Measurements from ENCODE around the gene OR2D3. TPM values are rescaled to one million over a fixed set of nuclear protein-coding genes. Genes with fewer than 3 reads are reported as not detected.
"Not testable (repeated sequence)": the region's sequence is repeated elsewhere in the genome, so short reads cannot be mapped to it uniquely, and the experiment has no call there.

The OR2D3 gene
- not detected in 2 replicates for total RNA-seq

GRCh38 chr11:6920702-6921101, at the start of gene OR2D3:
Gene OR2D3, plus strand, starts transcription at chr11:6921002. Its CDS starts 0 bp downstream, at chr11:6921002.
- DNase-seq (ENCODE audit: low read depth, low spot score) = no peak

- no peak for DNase-seq (ENCODE audit: low read depth, low spot score)
Measured at GRCh38 chr11:6871278-6871677, 49.5 kb upstream of the OR2D3 start.

GRCh38 chr11:6875761-6876160, 45.0 kb upstream of the OR2D3 start:
- no peak for DNase-seq (ENCODE audit: low read depth, low spot score)

- DNase-seq (ENCODE audit: low read depth, low spot score) = no peak
Measured at GRCh38 chr11:6876325-6876724, 44.5 kb upstream of the OR2D3 start, which contains the start of gene OR10A4. Gene OR10A4, plus strand, starts transcription at chr11:6876625. Its CDS starts 23 bp downstream, at chr11:6876648.

GRCh38 chr11:6876914-6877313, 43.9 kb upstream of the OR2D3 start:
- DNase-seq (ENCODE audit: low read depth, low spot score) = no peak

GRCh38 chr11:6882751-6883150, 38.1 kb upstream of the OR2D3 start:
- no peak for DNase-seq (ENCODE audit: low read depth, low spot score)

GRCh38 chr11:6887711-6888110, 33.1 kb upstream of the OR2D3 start:
- not testable (repeated sequence) for DNase-seq (ENCODE audit: low read depth, low spot score)

GRCh38 chr11:6888830-6889229, 32.0 kb upstream of the OR2D3 start:
- no peak for DNase-seq (ENCODE audit: low read depth, low spot score)

- no peak for DNase-seq (ENCODE audit: low read depth, low spot score)
Measured at GRCh38 chr11:6889835-6890234, 31.0 kb upstream of the OR2D3 start.

- DNase-seq (ENCODE audit: low read depth, low spot score) = no peak
Measured at GRCh38 chr11:6892400-6892799, 28.4 kb upstream of the OR2D3 start, which contains the start of gene OR2D2. Gene OR2D2, minus strand, starts transcription at chr11:6892500. Its CDS starts 0 bp downstream, at chr11:6892500.

- no peak for DNase-seq (ENCODE audit: low read depth, low spot score)
Measured at GRCh38 chr11:6894097-6894496, 26.7 kb upstream of the OR2D3 start.

- no peak for DNase-seq (ENCODE audit: low read depth, low spot score)
Measured at GRCh38 chr11:6895010-6895409, 25.8 kb upstream of the OR2D3 start.

GRCh38 chr11:6898911-6899310, 21.9 kb upstream of the OR2D3 start:
- no peak for DNase-seq (ENCODE audit: low read depth, low spot score)

- no peak for DNase-seq (ENCODE audit: low read depth, low spot score)
Measured at GRCh38 chr11:6900327-6900999, 20.3 kb upstream of the OR2D3 start.

- DNase-seq (ENCODE audit: low read depth, low spot score) = not testable (repeated sequence)
Measured at GRCh38 chr11:6904804-6905203, 16.0 kb upstream of the OR2D3 start.

GRCh38 chr11:6911378-6911777, 9.4 kb upstream of the OR2D3 start:
- DNase-seq (ENCODE audit: low read depth, low spot score) = no peak

GRCh38 chr11:6911948-6912347, 8.9 kb upstream of the OR2D3 start:
- peak; percentile 29 for DNase-seq (ENCODE audit: low read depth, low spot score)

- no peak for DNase-seq (ENCODE audit: low read depth, low spot score)
Measured at GRCh38 chr11:6919698-6920097, 1.1 kb upstream of the OR2D3 start.

- no peak for DNase-seq (ENCODE audit: low read depth, low spot score)
Measured at GRCh38 chr11:6925007-6925577, 4.3 kb downstream of the OR2D3 start.

- no peak for DNase-seq (ENCODE audit: low read depth, low spot score)
Measured at GRCh38 chr11:6925636-6926207, 4.9 kb downstream of the OR2D3 start.

- DNase-seq (ENCODE audit: low read depth, low spot score) = peak; percentile 22
Measured at GRCh38 chr11:6926208-6927029, 5.6 kb downstream of the OR2D3 start, which contains the start of gene ZNF215. Gene ZNF215, plus strand, starts transcription at chr11:6926426. Its CDS starts 5,847 bp downstream, at chr11:6932273.

Measured in pulmonary artery endothelial cell (primary cell).